ENCODE results near the gene POLD4. TPM values are rescaled to one million over a fixed set of nuclear protein-coding genes. Genes with fewer than 3 reads are reported as not detected.
"Not testable (repeated sequence)": the region's sequence is repeated elsewhere in the genome, so short reads cannot be mapped to it uniquely, and the experiment has no call there.

POLD4 gene
- 100 to 1,000 TPM in 4 of 6 donors, 10 to 100 TPM in 2; 55.5 to 173 (median 106) TPM for total RNA-seq

DNA sequence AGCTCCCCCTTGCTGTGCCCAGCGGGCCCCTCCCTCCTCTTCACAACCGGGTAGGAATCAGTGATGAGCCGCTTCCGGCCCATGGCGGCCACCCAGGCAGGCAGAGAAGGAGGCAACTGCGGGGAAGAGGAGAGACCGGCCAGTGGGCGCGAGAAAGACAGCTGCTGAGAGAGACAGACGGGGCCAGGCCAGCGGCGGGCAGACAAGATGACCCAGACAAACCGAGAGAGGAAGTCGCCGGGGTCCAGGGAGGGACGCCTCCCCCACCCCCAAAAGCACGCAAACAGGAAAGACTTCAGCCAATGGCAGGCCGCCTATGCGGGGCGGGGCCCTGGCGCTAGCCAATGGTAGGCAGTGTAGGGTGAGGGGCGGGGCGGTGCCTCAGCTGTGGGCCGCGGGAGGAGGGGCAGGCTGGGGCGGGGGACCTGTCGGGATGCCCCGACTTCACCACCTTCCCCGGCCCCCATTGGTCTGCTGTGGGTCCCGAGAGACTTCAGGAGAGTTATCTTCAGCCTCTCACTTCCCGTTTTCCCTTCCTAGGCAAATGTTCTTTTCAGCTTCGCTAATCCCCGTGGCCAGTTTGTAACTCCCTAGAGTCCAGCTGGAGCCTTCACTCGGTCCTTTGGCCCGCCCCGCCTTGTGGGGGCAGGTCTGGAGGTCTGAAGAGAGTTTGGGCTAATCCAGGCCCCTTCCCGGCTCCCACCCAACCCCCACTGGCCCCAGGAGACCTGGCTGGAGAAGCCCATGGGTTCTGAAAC, at the start of gene POLD4:
Gene POLD4, minus strand, starts transcription at position 230 of the 758 bp plus-strand sequence. Its CDS starts 147 bp downstream, at position 83.
- Histone ChIP-seq H3K36me3 (no peaks in the 10 kb centered on the region), H3K9me3 (no peaks in the 10 kb centered on the region), H3K27me3 (no peaks in the 10 kb centered on the region), H3K4me3 (peak within 1 kb of the TSS; percentile 55 to 73 (median 66)), H3K4me1 (peaks cover 55 to 75% (median 64%) of the 10 kb centered on the region in 4 donors), H3K27ac (peak within 1 kb of the TSS; percentile 97 to 100 (median 98))
- WGBS, 2 donors = 0% methylated on average over 26 to 36 of the region's 37 CpGs
- ATAC-seq (ENCODE audit: low FRiP score in 2 of 2) = peak; percentile 95 to 97
- peak; percentile 99 for DNase-seq
- peak in 3 of 4 donors; percentile 86 to 97 (median 90) for TF ChIP-seq POLR2A (IDR thresholded peaks at IDR 0.05)
- peak in 1 of 4 donors; percentile 72 for TF ChIP-seq EP300 (IDR thresholded peaks at IDR 0.05)
- TF ChIP-seq, protein P1, sequence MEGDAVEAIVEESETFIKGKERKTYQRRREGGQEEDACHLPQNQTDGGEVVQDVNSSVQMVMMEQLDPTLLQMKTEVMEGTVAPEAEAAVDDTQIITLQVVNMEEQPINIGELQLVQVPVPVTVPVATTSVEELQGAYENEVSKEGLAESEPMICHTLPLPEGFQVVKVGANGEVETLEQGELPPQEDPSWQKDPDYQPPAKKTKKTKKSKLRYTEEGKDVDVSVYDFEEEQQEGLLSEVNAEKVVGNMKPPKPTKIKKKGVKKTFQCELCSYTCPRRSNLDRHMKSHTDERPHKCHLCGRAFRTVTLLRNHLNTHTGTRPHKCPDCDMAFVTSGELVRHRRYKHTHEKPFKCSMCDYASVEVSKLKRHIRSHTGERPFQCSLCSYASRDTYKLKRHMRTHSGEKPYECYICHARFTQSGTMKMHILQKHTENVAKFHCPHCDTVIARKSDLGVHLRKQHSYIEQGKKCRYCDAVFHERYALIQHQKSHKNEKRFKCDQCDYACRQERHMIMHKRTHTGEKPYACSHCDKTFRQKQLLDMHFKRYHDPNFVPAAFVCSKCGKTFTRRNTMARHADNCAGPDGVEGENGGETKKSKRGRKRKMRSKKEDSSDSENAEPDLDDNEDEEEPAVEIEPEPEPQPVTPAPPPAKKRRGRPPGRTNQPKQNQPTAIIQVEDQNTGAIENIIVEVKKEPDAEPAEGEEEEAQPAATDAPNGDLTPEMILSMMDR (IDR thresholded peaks at IDR 0.05) = peak in 3 of 6 experiments; percentile 3 to 13 (median 13)
- peak; percentile 94 to 95 for TF ChIP-seq POLR2AphosphoS5 (IDR thresholded peaks at IDR 0.05)

DNA sequence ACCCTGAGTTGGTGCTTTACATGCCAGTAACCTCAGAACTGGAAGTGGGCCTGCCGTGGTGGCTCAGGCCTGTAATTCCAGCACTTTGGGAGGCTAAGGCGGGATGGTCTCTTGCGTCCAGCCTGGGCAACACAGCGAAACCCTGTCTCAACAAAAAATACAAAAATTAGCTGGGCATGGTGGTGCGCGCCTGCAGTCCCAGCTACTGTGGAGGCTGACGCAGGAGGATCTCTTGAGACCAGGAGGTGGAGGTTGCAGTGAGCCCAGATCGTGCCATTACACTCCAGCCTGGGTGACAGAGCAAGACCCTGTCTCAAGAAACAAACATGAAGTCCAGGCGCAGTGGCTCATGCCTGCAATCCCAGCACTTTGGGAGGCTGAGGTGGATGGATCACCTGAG, 49.7 kb upstream of the POLD4 start:
- Histone ChIP-seq H3K4me3 (peak overlapping the region in 1 of 4 donors; percentile 51), H3K36me3 (peaks cover 4 to 25% (median 18%) of the 10 kb centered on the region in 4 donors), H3K4me1 (peaks cover 34 to 64% (median 38%) of the 10 kb centered on the region in 4 donors), H3K27ac (peak overlapping the region; percentile 61 to 96 (median 87))
- H3K9me3 ChIP-seq; DNase-seq; ATAC-seq (ENCODE audit: low FRiP score in 2 of 2); H3K27me3 ChIP-seq: not testable (repeated sequence)
- 90% methylated on average over 8 to 9 of the region's 9 CpGs for WGBS, 2 donors

DNA sequence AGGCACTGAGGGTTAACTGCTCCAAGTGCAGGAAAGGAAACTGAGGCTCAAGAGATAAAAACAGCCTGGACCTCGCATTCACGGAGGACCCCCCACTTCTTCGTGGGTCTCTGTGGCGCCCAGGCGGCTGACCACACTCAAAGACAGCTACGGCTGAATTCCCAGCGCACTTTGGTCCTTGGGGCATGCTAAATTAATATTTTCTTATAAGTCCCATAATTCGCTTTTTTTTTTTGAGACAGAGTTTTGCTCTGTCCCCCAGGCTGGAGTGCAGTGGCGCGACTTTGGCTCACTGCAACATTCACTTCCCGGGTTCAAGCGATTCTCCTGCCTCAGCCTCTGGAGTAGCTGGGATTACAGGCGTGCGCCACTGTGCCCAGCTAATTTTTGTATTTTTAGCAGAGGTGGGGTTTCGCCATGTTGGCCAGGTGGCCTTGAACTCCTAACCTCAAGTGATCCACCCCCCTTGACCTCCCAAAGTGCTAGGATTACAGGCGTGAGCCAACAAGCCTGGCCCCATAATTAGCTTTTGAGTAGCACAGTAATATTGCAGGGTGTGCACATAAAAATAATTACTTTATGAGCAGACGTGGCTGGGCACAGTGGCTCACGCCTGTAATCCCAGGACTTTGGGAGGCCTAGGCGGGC, 49.0 kb upstream of the POLD4 start:
- H3K27me3 ChIP-seq; ATAC-seq (ENCODE audit: low FRiP score in 2 of 2); DNase-seq; H3K9me3 ChIP-seq: not testable (repeated sequence)
- TF ChIP-seq POLR2A (IDR thresholded peaks at IDR 0.05) = peak in 1 of 4 donors; percentile 43
- H3K27ac ChIP-seq = peak overlapping the region; percentile 92 to 96 (median 94)
- H3K4me3 ChIP-seq = peak overlapping the region in 3 of 4 donors; percentile 81 to 86 (median 81)
- WGBS, 2 donors = 44 to 52% methylated on average over 19 of the region's 19 CpGs
- peaks cover 34 to 64% (median 39%) of the 10 kb centered on the region in 4 donors for H3K4me1 ChIP-seq
- peaks cover 12 to 33% (median 25%) of the 10 kb centered on the region in 4 donors for H3K36me3 ChIP-seq

DNA sequence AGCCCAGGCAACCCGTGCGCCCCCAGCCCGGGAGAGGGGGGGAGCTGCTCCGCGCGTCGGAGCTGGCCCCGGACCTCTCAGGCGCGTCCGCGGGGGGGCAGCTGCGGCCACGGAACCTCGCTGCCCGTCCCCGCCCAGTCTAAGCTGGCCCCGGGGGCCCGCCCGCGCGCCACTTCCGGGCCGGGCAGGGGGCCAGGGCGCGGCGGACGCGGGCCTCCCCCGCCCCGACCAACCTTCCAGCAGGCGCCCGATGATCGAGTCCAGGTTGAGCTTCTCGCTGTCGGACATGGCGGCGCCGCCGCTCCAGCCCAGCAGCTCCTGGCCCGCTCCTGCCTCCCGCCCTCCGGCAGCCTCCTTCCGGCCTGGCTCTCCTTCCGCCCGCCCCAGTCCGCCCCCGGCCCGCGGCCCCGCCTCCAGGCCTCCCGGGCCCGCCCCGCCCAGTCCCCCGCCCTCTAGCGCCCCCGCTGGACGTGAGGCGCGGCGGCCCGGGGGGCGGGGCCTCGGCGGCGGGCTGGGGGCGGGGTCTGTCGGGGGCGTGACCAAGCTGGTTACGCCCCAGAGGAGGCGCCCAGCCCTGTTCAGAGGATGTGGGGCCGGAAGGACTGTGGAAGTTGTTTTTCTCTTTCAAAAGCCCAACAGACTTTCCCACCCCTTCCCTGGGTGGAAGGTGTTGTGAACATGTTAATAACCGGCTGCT, 48.3 kb upstream of the POLD4 start, which contains the start of gene PPP1CA:
Gene PPP1CA, minus strand, starts transcription at position 364 of the 697 bp plus-strand sequence. Its CDS starts 76 bp downstream, at position 288.
- H3K27ac ChIP-seq = peak within 1 kb of the TSS; percentile 92 to 96 (median 94)
- no peaks in the 10 kb centered on the region for H3K27me3 ChIP-seq
- ATAC-seq (ENCODE audit: low FRiP score in 2 of 2) (peak; percentile 90 to 96), DNase-seq (peak; percentile 93 to 99)
- no peaks in the 10 kb centered on the region for H3K9me3 ChIP-seq
- TF ChIP-seq, protein P1 (IDR thresholded peaks at IDR 0.05) = peak; percentile 47 to 84 (median 76)
- TF ChIP-seq EP300 (IDR thresholded peaks at IDR 0.05) (no peak), POLR2A (IDR thresholded peaks at IDR 0.05) (peak in 3 of 4 donors; percentile 38 to 88 (median 67)), POLR2AphosphoS5 (IDR thresholded peaks at IDR 0.05) (peak; percentile 28 to 73)
- WGBS, 2 donors = 0 to 2% methylated on average over 2 to 24 of the region's 73 CpGs
- peaks cover 34 to 68% (median 39%) of the 10 kb centered on the region in 4 donors for H3K4me1 ChIP-seq
- H3K36me3 ChIP-seq = peaks cover 14 to 40% (median 32%) of the 10 kb centered on the region in 4 donors
- peak within 1 kb of the TSS; percentile 81 to 95 (median 84) for H3K4me3 ChIP-seq

DNA sequence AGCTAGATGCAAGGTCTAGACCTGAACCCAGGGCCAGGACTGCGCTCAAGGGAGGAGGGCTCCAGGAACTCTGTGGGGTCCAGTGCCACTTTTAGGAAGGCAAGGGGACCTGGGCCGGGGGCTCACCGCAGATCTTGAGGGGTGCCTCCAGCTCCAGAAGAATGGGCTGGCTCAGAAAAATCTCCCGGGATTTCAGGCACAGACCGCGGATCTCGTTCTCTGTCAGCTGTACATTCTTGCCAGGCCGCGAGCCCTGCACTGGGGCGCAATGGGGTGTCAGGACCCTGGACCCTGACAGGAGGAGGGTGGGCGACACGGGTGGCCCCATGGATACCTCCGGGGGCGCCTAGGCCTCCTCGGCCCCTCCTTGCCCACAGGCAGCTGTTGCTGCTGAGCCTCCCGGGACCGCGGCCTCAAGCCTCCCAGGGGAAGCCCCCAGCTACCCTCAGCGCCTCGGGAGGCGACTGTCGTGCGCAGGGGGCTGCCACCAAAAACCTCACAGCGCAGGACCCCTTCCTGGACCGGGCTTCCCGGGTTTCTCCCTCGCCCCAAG, 47.7 kb upstream of the POLD4 start:
- H3K36me3 ChIP-seq = peaks cover 14 to 46% (median 38%) of the 10 kb centered on the region in 4 donors
- no peaks in the 10 kb centered on the region for H3K27me3 ChIP-seq
- TF ChIP-seq EP300 (IDR thresholded peaks at IDR 0.05) (no peak), POLR2A (IDR thresholded peaks at IDR 0.05) (peak in 1 of 4 donors; percentile 28)
- TF ChIP-seq, protein P1 (IDR thresholded peaks at IDR 0.05) = no peak
- H3K4me3 ChIP-seq = peak overlapping the region; percentile 81 to 95 (median 84)
- peaks cover 34 to 70% (median 39%) of the 10 kb centered on the region in 4 donors for H3K4me1 ChIP-seq
- DNase-seq (no peak), ATAC-seq (ENCODE audit: low FRiP score in 2 of 2) (no peak)
- H3K27ac ChIP-seq = peak overlapping the region; percentile 92 to 96 (median 94)
- 0 to 3% methylated on average over 3 to 25 of the region's 27 CpGs for WGBS, 2 donors
- no peaks in the 10 kb centered on the region for H3K9me3 ChIP-seq

Measured in upper lobe of left lung (tissue), 6 donors.